HCT116 (cell line): Measurements from ENCODE around the gene MYOT. TPM values are rescaled to one million over a fixed set of nuclear protein-coding genes. Genes with fewer than 3 reads are reported as not detected.
A peak's percentile ranks its signal among the peaks of the same experiment; 100 is the strongest.

Experiments used
- ATAC-seq: fragments of 200-7000 bp; cut with Tn5 transposase; 2 replicates; pipeline ENCODE4 v1.9.1; 2020; ENCODE audit warnings: mild to moderate bottlenecking, moderate library complexity
- BruUV-seq: library from RNA; stranded (reverse); fragments of 400-500 nt; replicated peaks from 2 replicates; lab custom pipeline; 2021; lab: Mats Ljungman, UMichigan
- CTCF ChIA-PET: fragments of 300-600 bp; sonication (Branson Sonifier 250); formaldehyde crosslinking; loops from one replicate; lab custom pipeline; 2021; ENCODE audit warnings: antibody characterized with exemption; lab: Charles Lee
- POLR2A ChIA-PET: fragments of 300-600, 350-600 bp; sonication (Branson Sonifier 250); formaldehyde crosslinking; loops from one replicate; lab custom pipeline; 2021; ENCODE audit warnings: antibody characterized with exemption; lab: Charles Lee
- RAD21 ChIA-PET, 2 experiments: fragments of 300-600 bp; sonication (Branson Sonifier 250); formaldehyde crosslinking; loops; one replicate each; lab custom pipeline; 2023; ENCODE audit warnings: low total read pairs in 2 of 2; ENCODE audit not compliant: uncharacterized antibody in 2 of 2, unreplicated experiment in 2 of 2, low non-redundant PET in 1 of 2; lab: Charles Lee
- DNase-seq: peaks from one replicate; pipeline ENCODE4 v3.0.0-alpha.2; 2010; ENCODE audit warnings: low read depth, low spot score
- H2AFZ ChIP-seq: fragments of 200-600 bp; shearing (Covaris generic), sonication (generic); 2 replicates; pipeline ENCODE4 v1.6.1; 2017; ENCODE audit warnings: low read depth, mixed run types, mixed read lengths, antibody characterized with exemption, low read length; ENCODE audit not compliant: poor library complexity, severe bottlenecking
- H3K27ac ChIP-seq: 2 replicates; pipeline ENCODE4 v1.5.1; 2012; ENCODE audit warnings: low read depth, low read length
- H3K27me3 ChIP-seq: fragments of 200-600 bp; sonication (generic); 2 replicates; pipeline ENCODE4 v1.6.1; 2016; ENCODE audit warnings: mixed run types, low read length, mixed read lengths; ENCODE audit not compliant: insufficient read depth
- H3K36me3 ChIP-seq, 2 experiments: fragments of 200-500 bp in 1 of 2; fragments of 200-600 bp in 1 of 2; sonication (Bioruptor generic) in 1 of 2; sonication (generic) in 1 of 2; 2 replicates each; pipeline versions ENCODE4 v1.5.1 to v1.6.1; 2014 to 2016; ENCODE audit warnings: low read length in 2 of 2, inconsistent platforms in 1 of 2, mixed read lengths in 1 of 2, mixed run types in 1 of 2; ENCODE audit not compliant: insufficient read depth in 2 of 2, control insufficient read depth in 1 of 2
- H3K4me1 ChIP-seq, 2 experiments: fragments of 200-600 bp in 1 of 2; sonication (generic) in 1 of 2; 2 replicates each; pipeline versions ENCODE4 v1.5.1 to v1.6.1; 2012 to 2017; ENCODE audit warnings: low read length in 2 of 2, inconsistent platforms in 1 of 2, mild to moderate bottlenecking in 1 of 2, mixed read lengths in 1 of 2, mixed run types in 1 of 2, moderate library complexity in 1 of 2; ENCODE audit not compliant: insufficient read depth in 2 of 2, control insufficient read depth in 1 of 2
- H3K4me2 ChIP-seq: fragments of 200-600 bp; sonication (generic); 2 replicates; pipeline ENCODE4 v1.6.1; 2017; ENCODE audit warnings: mixed run types, low read length, mixed read lengths
- H3K4me3 ChIP-seq, 2 experiments: fragments of 200-600 bp in 1 of 2; sonication (generic) in 1 of 2; replicated peaks in 1 of 2; 2 replicates each; pipeline ENCODE4 v1.5.1; 2011 to 2016; ENCODE audit warnings: low read length in 2 of 2, control low read depth in 1 of 2, low read depth in 1 of 2, mild to moderate bottlenecking in 1 of 2, mixed read lengths in 1 of 2, mixed run types in 1 of 2
- H3K79me2 ChIP-seq: fragments of 200-600 bp; sonication (generic); 2 replicates; pipeline ENCODE4 v1.6.1; 2017; ENCODE audit warnings: mild to moderate bottlenecking, mixed run types, low read length, moderate library complexity, mixed read lengths; ENCODE audit not compliant: insufficient read depth
- H3K9ac ChIP-seq: fragments of 200-600 bp; sonication (generic); 2 replicates; pipeline ENCODE4 v1.6.1; 2016; ENCODE audit warnings: low read length, mixed read lengths
- H3K9me2 ChIP-seq: fragments of 200-600 bp; sonication (generic), shearing (Covaris generic); 2 replicates; pipeline ENCODE4 v1.6.1; 2017; ENCODE audit warnings: mixed run types, mild to moderate bottlenecking, moderate library complexity; ENCODE audit not compliant: insufficient read depth
- H3K9me3 ChIP-seq, 2 experiments: fragments of 200-500 bp in 1 of 2; fragments of 200-600 bp in 1 of 2; sonication (Bioruptor generic) in 1 of 2; sonication (generic) in 1 of 2; 2 replicates each; pipeline ENCODE4 v1.6.1; 2014 to 2017; ENCODE audit warnings: low read length in 2 of 2, mixed read lengths in 2 of 2, inconsistent platforms in 1 of 2, low read depth in 1 of 2, mild to moderate bottlenecking in 1 of 2, mixed run types in 1 of 2, moderate library complexity in 1 of 2; ENCODE audit not compliant: control insufficient read depth in 1 of 2, insufficient read depth in 1 of 2
- H4K20me1 ChIP-seq: fragments of 200-600 bp; sonication (generic), shearing (Covaris generic); 2 replicates; pipeline ENCODE4 v1.6.1; 2017; ENCODE audit warnings: mixed run types, mild to moderate bottlenecking, moderate library complexity; ENCODE audit not compliant: insufficient read depth
- ATF3 ChIP-seq: IDR thresholded peaks from 2 replicates; pipeline ENCODE4 v1.6.1; 2012
- CBX3 ChIP-seq: IDR thresholded peaks from 2 replicates; pipeline ENCODE4 v1.6.1; 2012; ENCODE audit warnings: low read depth
- CEBPB ChIP-seq: IDR thresholded peaks from 2 replicates; pipeline ENCODE4 v1.6.1; 2012; ENCODE audit warnings: low read depth
- CTCF ChIP-seq, 3 experiments: fragments of 200-600 bp in 1 of 3; sonication (generic) in 1 of 3; IDR thresholded peaks in 2 of 3; conservative IDR thresholded peaks in 1 of 3; 2 replicates each; pipeline ENCODE4 v1.5.1; 2012 to 2017; ENCODE audit warnings: low read depth in 2 of 3, low read length in 2 of 3, antibody characterized with exemption in 1 of 3, borderline replicate concordance in 1 of 3, control low read depth in 1 of 3, mild to moderate bottlenecking in 1 of 3, mixed read lengths in 1 of 3, mixed run types in 1 of 3, moderate library complexity in 1 of 3; ENCODE audit not compliant: insufficient read depth in 1 of 3
- EGR1 ChIP-seq: IDR thresholded peaks from 2 replicates; pipeline ENCODE4 v1.6.1; 2012; ENCODE audit warnings: low read depth
- EZH2phosphoT487 ChIP-seq: fragments of 200-600 bp; IDR thresholded peaks from 2 replicates; pipeline ENCODE4 v1.6.1; 2018; ENCODE audit warnings: antibody characterized with exemption, borderline replicate concordance
- FOSL1 ChIP-seq: IDR thresholded peaks from 2 replicates; pipeline ENCODE4 v1.6.1; 2012; ENCODE audit warnings: low read depth
- RAD21 ChIP-seq: IDR thresholded peaks from 2 replicates; pipeline ENCODE4 v1.6.1; 2012; ENCODE audit warnings: low read depth, mild to moderate bottlenecking
- REST ChIP-seq: IDR thresholded peaks from 2 replicates; pipeline ENCODE4 v1.6.1; 2012; ENCODE audit warnings: low read depth
- SIN3A ChIP-seq: IDR thresholded peaks from 2 replicates; pipeline ENCODE4 v1.6.1; 2012; ENCODE audit warnings: low read depth
- SP1 ChIP-seq: IDR thresholded peaks from 2 replicates; pipeline ENCODE4 v1.6.1; 2012; ENCODE audit warnings: low read depth
- intact Hi-C: fragments of 100-400 bp; cut with micrococcal nuclease; formaldehyde crosslinking; loops from 2 replicates; pipeline ENCODE4 v1.10.0; 2022
- total RNA-seq: library from RNA; stranded (reverse); gene quantifications from one replicate; pipeline ENCODE4 v1.2.1, GENCODE V29; 2021; ENCODE audit not compliant: unreplicated experiment

Gene MYOT
- total RNA-seq, 1 experiment from 2014 or later = not detected

- RAD21 ChIA-PET = no interaction called here
- no peaks in the 10 kb centered on the region for H3K9me2 ChIP-seq
- H2AFZ ChIP-seq = peak overlapping the region; percentile 18
- POLR2A ChIA-PET = no interaction called here
- H3K79me2 ChIP-seq = no peaks in the 10 kb centered on the region
- intact Hi-C loops = no loop called here
- DNase-seq (no peak), ATAC-seq (no peak)
- no peak overlapping the region for H3K27ac ChIP-seq
- H3K4me1 ChIP-seq = peaks cover 18 to 47% of the 10 kb centered on the region in 2 experiments
- CTCF ChIA-PET = no interaction called here
- no peak overlapping the region for H3K4me2 ChIP-seq
- no peak for TF ChIP-seq CEBPB
- TF ChIP-seq SP1 = no peak
- TF ChIP-seq CBX3 = no peak
- TF ChIP-seq FOSL1 = no peak
- TF ChIP-seq EGR1 = no peak
- no peak for TF ChIP-seq ATF3
- TF ChIP-seq SIN3A = no peak
- BruUV-seq = no TSS peak
- H3K27me3 ChIP-seq = no peaks in the 10 kb centered on the region
- H3K36me3 ChIP-seq = no peaks in the 10 kb centered on the region
- H4K20me1 ChIP-seq = no peaks in the 10 kb centered on the region
- no peak overlapping the region for H3K4me3 ChIP-seq
- no peaks in the 10 kb centered on the region for H3K9me3 ChIP-seq
- H3K9ac ChIP-seq = no peak overlapping the region
Observed at GRCh38 chr5:137836298-137836697, 31.4 kb upstream of the MYOT start.

- Histone ChIP-seq H3K4me3 (no peak overlapping the region), H3K79me2 (no peaks in the 10 kb centered on the region), H2AFZ (peak overlapping the region; percentile 18), H3K4me1 (peaks cover 18 to 47% of the 10 kb centered on the region in 2 experiments), H4K20me1 (no peaks in the 10 kb centered on the region), H3K4me2 (no peak overlapping the region), H3K27me3 (no peaks in the 10 kb centered on the region), H3K9ac (no peak overlapping the region), H3K9me3 (no peaks in the 10 kb centered on the region), H3K27ac (no peak overlapping the region), H3K36me3 (no peaks in the 10 kb centered on the region), H3K9me2 (no peaks in the 10 kb centered on the region)
- no peak for ATAC-seq
- no peak for DNase-seq
- ChIA-PET CTCF (no interaction called here), RAD21 (no interaction called here), POLR2A (no interaction called here)
- TF ChIP-seq SIN3A (no peak), EZH2phosphoT487 (no peak), REST (no peak), RAD21 (no peak), CTCF (IDR thresholded peaks at IDR 0.05 in 2 of 3, conservative IDR thresholded peaks at IDR 0.05 in 1 of 3; ENCODE audit: borderline replicate concordance in 1 of 3, insufficient read depth in 1 of 3, low read depth in 2 of 3, low read length in 2 of 3) (no peak), CEBPB (no peak), FOSL1 (no peak)
- intact Hi-C loops = no loop called here
- no TSS peak for BruUV-seq
Observed at GRCh38 chr5:137836997-137837396, 30.7 kb upstream of the MYOT start.
